GM19328 (cell line): ENCODE results near the gene CTSZ.
"Not testable (repeated sequence)": the region's sequence is repeated elsewhere in the genome, so short reads cannot be mapped to it uniquely, and the experiment has no call there.

Source experiments
- ATAC-seq: cut with Tn5 transposase; IDR thresholded peaks from one replicate; pipeline ENCODE4 v1.9.1; 2021; ENCODE audit warnings: mild to moderate bottlenecking, moderate library complexity; ENCODE audit not compliant: unreplicated experiment

Gene CTSZ

DNA sequence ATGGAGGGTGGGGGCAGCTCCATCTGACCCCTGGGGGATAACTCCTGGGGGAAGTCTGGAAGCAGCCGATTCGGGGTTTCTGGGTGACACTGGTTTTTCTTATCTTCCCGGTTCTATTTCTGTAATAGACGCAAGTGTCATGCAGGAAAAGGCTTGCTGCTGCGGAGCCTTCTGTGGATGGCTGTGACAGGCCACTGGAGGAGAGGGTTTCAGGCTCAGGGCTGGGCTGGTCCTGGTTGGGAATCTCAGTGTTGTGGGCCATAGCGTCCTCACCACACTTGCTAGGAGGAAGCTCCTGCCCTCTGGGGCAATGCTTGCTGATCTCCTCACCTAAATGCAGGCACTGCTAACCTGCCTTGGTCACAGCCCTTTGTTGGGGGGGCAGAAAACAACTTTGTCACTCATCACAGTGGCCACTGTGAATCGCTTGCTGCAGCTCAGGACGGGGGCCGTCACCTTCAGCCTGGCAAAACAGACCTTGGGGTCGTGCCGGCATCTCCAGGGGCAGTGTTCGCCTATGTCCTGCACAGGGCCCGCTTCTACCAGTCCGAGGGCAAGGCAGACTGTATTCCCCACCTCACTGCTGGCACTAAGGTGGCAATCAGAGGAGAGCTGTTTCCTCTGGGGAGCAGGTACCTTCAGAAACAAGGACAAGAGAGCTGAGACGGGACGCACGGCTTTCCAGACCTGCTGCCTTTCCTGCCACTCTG is 7.8 kb upstream of the CTSZ start:
- no peak for ATAC-seq

- no peak for ATAC-seq
Observed at GRCh38 chr20:59013959-59014608, 7.0 kb upstream of the CTSZ start.

GRCh38 chr20:59013031-59013951 is 6.2 kb upstream of the CTSZ start:
- no peak for ATAC-seq

DNA sequence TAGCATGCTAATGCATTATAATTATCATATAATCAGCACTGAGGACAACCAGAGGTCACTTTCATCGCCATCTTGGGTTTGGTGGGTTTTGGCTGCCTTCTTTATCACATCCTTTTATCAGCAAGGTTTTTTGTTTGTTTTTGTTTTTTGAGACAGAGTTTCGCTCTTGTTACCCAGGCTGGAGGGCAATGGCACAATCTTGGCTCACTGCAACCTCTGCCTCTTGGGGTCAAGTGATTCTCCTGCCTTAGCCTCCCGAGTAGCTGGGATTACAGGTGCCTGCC is 4.8 kb upstream of the CTSZ start:
- not testable (repeated sequence) for ATAC-seq

GRCh38 chr20:59010995-59011873 is 4.2 kb upstream of the CTSZ start:
- no peak for ATAC-seq

DNA sequence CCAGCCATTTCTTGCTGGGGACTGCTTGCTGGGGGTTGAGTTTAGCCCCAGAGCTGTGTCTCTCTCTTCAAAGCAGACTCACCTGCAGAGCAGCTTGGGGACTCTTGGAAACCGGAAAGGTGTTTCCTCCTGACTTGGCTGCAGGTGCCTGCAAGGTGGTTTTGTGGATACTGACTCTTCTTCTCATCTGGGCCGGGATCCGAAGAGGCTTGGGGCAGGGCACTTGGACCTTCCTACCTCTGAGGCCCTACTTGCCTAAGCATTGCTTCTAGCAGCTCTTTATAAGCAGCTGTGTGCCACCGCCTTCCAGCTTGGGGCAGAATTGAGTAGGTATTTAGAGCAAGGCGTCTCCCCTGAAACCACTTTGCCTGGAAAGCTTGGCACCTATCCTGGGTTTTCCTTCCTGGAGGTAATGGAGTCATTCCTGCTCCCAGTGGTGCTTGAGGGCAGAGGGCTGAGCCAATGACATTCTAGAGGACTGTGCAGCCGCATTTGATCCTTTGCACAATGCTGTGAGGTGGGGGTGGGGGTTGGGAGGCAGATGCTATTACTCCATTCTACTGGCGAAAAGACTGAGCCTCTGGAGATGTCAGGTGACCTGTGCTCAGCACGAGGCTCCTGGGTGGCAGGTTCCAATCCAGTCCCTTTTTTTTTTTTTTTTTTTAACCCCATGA is 3.4 kb upstream of the CTSZ start:
- no peak for ATAC-seq

DNA sequence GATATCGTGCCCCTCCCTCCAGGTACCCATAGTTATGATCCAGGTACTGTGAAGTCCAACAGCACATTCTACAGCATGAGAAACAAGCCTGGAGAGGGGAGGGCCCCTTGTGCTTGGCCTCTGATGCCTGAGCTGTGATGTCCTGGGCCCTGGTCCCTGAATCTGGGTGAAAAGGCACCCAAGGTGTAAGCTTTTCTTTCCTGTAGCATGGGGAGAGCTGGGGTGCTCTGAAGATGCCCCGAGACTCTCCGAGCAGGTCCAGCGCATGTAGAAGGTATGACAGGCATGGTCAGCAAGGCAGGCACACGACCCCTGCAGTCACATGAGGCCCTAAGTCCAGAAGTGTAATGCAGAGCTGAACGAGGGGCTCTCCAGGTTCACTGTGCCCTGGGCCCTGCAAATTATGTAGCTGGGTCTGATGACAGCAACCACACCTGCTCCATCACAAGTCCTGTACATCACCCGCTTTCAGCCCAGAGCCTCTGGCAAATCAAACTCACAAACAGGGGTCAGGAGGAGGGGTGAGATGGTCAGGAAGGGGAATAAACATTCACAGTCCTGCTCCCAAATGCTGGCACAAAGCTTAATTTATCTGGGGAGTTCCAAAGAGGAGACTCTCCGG is 1.8 kb upstream of the CTSZ start:
- no peak for ATAC-seq

GRCh38 chr20:59007665-59008511 is 834 bp upstream of the CTSZ start:
- peak; percentile 33 for ATAC-seq

DNA sequence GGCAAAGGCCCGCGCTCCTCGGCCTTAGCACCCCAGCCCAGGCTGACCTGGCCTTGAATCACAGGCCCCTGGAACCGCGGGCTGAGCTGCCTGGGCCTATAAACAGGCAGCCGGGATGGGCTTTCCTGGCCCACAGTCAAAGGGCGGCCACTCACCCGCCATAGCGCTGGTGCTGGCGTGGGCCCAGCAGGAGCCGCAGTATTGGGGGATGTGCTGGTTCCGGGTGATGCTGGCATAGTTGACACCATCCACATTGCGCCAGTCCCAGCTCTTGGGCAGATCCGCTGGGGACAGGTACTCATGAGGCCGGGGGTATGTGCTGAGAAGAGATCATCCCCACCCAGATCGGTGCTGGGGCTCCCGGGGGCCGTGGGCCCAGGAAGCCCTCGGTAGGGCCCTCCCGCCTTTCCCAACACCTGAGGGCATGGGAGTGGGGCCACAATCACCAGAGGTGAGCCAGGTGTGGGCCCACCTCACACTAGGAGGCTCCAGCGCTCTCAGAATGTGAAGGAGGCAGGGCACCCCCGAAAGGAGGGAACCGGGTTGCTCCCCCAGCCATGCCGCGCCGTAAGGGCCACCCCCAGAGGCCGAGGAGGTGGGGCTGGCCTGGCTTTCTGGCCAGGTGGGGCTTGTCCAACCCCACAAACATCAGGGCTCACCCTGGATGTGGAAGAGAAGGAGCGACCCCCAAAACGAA is 739 bp downstream of the CTSZ start:
- no peak for ATAC-seq

GRCh38 chr20:59005523-59006166 is 1.4 kb downstream of the CTSZ start:
- no peak for ATAC-seq

- ATAC-seq: peak; percentile 40
Observed at GRCh38 chr20:59004763-59005522, 2.1 kb downstream of the CTSZ start.

DNA sequence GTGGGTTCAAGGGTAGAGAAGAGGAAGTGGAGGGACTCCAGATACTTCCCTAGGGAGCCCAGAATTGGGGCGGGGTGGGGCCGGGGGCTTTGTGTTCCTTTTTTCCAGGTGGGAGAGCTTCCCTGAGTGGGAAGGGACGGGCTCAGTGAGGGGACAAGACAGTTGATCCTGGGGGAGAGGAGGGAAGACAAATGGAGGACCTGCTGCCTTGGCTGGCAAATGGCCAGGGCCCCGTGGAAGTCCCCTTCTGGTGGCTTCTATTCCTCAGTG is 2.6 kb downstream of the CTSZ start:
- ATAC-seq: no peak

DNA sequence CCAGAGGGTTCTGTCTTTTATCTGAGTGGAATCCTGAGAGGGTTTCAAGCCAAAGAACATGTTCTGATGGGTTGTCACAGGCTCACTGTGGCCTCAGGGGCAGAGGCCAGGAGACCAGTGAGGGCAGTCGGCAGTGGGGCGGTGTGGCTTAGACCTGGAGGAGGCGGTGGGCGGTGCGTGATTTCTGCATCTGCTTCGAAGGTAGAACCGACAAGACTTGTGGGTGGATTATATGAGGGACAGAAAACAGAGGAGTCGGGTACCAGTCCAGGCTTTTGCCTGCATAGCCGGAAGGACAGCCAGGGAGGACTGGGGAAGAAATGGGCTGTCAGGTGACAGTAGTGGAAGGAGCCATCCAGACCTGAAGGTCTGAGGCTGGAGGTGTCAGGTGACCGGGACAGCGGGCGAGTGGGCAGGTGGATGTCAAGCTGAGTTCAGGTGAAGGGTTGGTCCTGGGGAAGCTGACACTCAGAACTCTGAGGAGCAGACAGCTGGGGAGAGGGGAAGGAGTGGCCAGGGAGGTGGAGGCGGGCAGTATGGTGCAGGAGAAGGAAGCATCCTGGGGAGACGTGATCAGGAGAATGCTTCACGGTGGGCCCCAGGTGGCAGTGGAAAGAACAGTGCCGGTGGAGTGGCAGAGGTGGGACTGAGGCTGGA is 3.1 kb downstream of the CTSZ start:
- no peak for ATAC-seq

GRCh38 chr20:59002874-59003399 is 4.1 kb downstream of the CTSZ start:
- ATAC-seq: no peak

DNA sequence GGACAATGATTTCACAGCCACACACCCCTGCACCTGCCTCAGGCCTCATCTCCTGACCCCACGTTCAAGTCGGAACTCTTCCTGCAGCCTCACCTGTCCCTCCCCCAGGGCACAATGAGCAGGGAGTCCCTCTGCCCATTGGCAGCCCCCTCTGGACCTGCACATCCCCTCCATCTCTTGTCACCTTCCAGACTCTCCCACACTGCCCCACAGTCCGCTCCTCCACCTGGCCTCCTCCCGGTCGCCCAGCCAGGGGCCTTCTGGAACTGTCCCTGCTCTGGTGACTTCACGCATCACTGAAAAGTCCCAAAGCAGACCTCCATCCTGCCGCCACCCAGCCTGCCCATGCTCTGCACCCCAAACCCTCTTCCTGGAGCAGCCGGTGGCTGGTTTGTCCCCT is 4.7 kb downstream of the CTSZ start:
- no peak for ATAC-seq

DNA sequence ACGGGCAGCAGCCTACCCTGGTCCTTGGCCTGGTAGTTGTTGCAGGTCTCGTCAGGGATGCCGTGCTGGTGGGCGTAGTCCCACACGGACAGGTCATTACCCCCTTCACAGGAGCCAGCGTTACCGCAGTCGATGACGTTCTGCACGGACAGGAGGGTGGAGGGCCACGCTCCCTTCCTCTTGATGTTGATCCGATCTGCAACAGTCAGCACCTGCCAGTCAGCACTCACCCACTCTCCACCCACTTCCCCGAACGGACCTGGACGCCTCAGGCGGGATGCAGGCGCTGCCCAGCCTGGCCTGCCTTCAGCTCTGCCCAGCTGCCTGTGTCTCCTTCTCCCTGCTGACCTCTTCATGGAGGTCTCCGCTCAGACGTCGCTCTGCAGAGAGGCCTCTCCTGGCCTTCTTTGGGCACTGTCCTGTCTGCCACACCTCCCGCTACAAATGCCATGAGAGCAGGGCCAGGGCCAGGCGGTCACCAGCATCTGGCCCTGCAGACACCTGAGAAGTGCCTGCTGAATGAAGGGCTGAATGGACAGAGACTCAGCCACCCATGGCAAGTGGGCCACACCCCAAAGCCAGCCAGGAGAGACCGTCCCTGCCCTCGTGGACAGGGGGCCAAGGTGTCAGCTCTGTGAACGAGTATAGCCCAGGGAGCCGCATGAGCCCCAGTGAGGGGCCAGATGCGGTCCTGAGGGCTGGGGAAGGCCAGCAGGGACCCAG is 5.4 kb downstream of the CTSZ start:
- ATAC-seq: no peak
